GM19099 (cell line): ENCODE data around the gene GHRL.

Source experiments
- POLR2A ChIP-seq: IDR thresholded peaks from 3 replicates; pipeline ENCODE4 v1.6.1; 2011; ENCODE audit warnings: low read depth; ENCODE audit not compliant: insufficient read length; ENCODE audit errors: extremely low read depth

Gene GHRL

DNA sequence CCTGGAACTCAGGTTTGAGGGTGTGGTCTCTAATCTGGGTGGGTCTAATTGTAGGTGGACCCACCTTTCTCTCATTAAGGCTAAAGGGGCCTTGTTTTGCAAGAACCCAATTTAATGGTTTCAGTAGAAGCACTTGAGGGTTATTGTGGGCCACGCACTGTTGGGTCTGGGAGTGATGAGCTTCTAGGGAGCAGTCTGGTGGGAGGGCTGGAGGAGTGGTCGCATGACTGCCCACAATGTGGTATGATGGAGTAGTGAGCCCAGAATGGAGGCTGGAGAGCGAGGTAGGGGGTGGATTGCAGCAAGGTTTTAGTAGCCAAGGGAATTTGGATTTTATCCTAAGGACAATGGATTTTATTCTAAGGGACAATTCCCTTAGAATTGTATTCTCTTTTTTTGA, 41.7 kb downstream of the GHRL start:
- TF ChIP-seq POLR2A, result no peak

- TF ChIP-seq POLR2A, result no peak
Observed at GRCh38 chr3:10249833-10250232, 42.9 kb downstream of the GHRL start.

GRCh38 chr3:10248984-10249748, 43.6 kb downstream of the GHRL start:
- TF ChIP-seq POLR2A, result no peak

GRCh38 chr3:10248184-10248983, 44.4 kb downstream of the GHRL start, which contains the start of gene TATDN2:
TATDN2 (plus strand) TSS chr3:10248459; CDS start chr3:10249201, 742 bp downstream.
- TF ChIP-seq POLR2A, result peak; percentile 94

GRCh38 chr3:10247679-10248183, 45.0 kb downstream of the GHRL start:
- TF ChIP-seq POLR2A, result no peak

DNA sequence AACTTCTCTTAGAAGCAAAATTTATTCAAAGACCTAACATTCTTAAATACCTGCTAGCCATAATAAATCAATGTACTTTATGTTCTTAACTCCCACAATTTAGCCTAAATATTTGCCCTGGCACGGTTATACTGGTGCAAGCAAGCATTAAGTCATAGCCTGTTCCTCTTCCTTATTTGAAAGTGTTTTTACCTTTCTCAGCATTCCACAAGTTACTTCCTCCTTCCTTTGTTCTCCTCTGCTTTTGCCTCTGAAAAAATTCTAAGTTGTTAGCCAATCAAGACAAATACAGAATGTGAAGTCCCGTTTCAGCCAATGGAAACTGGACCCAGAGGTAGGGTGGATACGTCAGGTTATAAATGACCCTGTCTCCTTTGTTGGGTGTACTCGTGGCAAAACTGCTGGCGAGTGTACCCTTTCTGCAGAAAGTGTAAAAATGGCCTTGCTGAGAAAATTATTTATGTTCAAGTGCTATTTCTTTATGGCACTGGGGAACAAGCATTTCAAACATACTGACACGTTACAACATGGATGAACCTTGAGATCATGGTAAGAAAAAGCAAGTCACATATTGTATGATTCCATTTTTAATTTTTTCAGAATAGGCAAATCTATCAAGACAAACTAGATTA, 47.5 kb downstream of the GHRL start:
- TF ChIP-seq POLR2A, result no peak

DNA sequence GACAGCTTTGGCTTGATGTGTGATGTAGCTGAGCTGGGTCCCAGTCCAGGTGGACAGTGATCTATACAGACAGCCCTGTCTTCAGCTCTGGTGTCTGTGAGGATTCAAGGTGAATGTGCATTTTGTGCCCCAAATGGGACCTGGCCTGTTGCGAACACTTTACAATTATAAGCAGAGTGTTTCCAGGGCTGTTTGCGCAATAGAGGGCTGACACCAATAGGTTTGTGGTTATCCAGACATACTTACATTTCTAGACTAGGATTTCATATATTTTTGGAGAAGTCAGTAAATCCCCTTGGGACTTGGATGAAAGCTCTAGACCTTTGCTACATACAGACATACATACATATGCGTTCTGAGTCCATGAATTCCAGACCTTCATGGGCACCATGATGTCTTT, 48.7 kb downstream of the GHRL start:
- TF ChIP-seq POLR2A, result no peak

GRCh38 chr3:10242182-10243065, 50.3 kb downstream of the GHRL start:
- no peak for TF ChIP-seq POLR2A

GRCh38 chr3:10240799-10241198, 51.9 kb downstream of the GHRL start:
- TF ChIP-seq POLR2A, result no peak

- TF ChIP-seq POLR2A, result no peak
Observed at GRCh38 chr3:10238345-10239183, 54.2 kb downstream of the GHRL start.
